GM12878 (cell line): ENCODE results near the gene STKLD1.

Experiments
- EED ChIP-seq: sonication (generic); IDR thresholded peaks from 2 replicates; pipeline ENCODE4 v1.6.1; 2016; ENCODE audit warnings: antibody characterized with exemption, low read depth
- EGR1 ChIP-seq, 2 experiments: IDR thresholded peaks; 1 replicate in 1 of 2; 2 replicates in 1 of 2; pipeline ENCODE4 v1.6.1; 2011 to 2012; ENCODE audit warnings: low read depth in 2 of 2, low read length in 2 of 2, borderline replicate concordance in 1 of 2, mild to moderate bottlenecking in 1 of 2, moderate library complexity in 1 of 2
- EZH2 ChIP-seq: IDR thresholded peaks from 2 replicates; pipeline ENCODE4 v1.6.1; 2012; ENCODE audit warnings: low read depth, mild to moderate bottlenecking, control low read depth, inconsistent platforms, low read length, borderline replicate concordance; ENCODE audit not compliant: control insufficient read depth
- MYC ChIP-seq: IDR thresholded peaks from 2 replicates; pipeline ENCODE4 v1.6.1; 2011; ENCODE audit warnings: mild to moderate bottlenecking, low read length, moderate library complexity, inconsistent platforms; ENCODE audit not compliant: insufficient read depth, insufficient replicate concordance, insufficient read length, severe bottlenecking
- NBN ChIP-seq: fragments of 450-650 bp; IDR thresholded peaks from 2 replicates; pipeline ENCODE4 v1.6.1; 2016
- POLR2A ChIP-seq: IDR thresholded peaks from 2 replicates; pipeline ENCODE4 v1.6.1; 2011; ENCODE audit warnings: low read depth, mild to moderate bottlenecking, low read length
- SIX5 ChIP-seq: IDR thresholded peaks from 2 replicates; pipeline ENCODE4 v1.6.1; 2011; ENCODE audit warnings: mild to moderate bottlenecking, low read depth, low read length, moderate library complexity; ENCODE audit not compliant: severe bottlenecking
- TARDBP ChIP-seq: IDR thresholded peaks from 2 replicates; pipeline ENCODE4 v1.6.1; 2016; ENCODE audit warnings: borderline replicate concordance
- TF ChIP-seq, protein P1 (sequence below), 3 experiments: IDR thresholded peaks in 2 of 3; conservative IDR thresholded peaks in 1 of 3; 2 replicates each; pipeline ENCODE4 v1.5.1; 2011; ENCODE audit warnings: low read depth in 3 of 3, low read length in 3 of 3, mild to moderate bottlenecking in 3 of 3, control low read depth in 2 of 3, moderate library complexity in 2 of 3, inconsistent platforms in 1 of 3, mixed read lengths in 1 of 3; ENCODE audit not compliant: control insufficient read depth in 2 of 3, insufficient read depth in 1 of 3; ENCODE audit errors: extremely low read depth in 1 of 3
- TF ChIP-seq, protein P2 (sequence below): fragments of 450-650 bp; IDR thresholded peaks from 2 replicates; pipeline ENCODE4 v1.6.1; 2017; ENCODE audit warnings: low read depth, mild to moderate bottlenecking, moderate library complexity
- TF ChIP-seq, protein P3 (sequence below): fragments of 450-650 bp; formaldehyde crosslinking; IDR thresholded peaks from 2 replicates; pipeline ENCODE4 v1.5.0; 2022; ENCODE audit warnings: mild to moderate bottlenecking, missing genetic modification characterization
- TF ChIP-seq, protein P4 (sequence below): IDR thresholded peaks from 2 replicates; pipeline ENCODE4 v1.6.1; 2012; ENCODE audit warnings: mild to moderate bottlenecking, low read depth, low read length

DNA sequence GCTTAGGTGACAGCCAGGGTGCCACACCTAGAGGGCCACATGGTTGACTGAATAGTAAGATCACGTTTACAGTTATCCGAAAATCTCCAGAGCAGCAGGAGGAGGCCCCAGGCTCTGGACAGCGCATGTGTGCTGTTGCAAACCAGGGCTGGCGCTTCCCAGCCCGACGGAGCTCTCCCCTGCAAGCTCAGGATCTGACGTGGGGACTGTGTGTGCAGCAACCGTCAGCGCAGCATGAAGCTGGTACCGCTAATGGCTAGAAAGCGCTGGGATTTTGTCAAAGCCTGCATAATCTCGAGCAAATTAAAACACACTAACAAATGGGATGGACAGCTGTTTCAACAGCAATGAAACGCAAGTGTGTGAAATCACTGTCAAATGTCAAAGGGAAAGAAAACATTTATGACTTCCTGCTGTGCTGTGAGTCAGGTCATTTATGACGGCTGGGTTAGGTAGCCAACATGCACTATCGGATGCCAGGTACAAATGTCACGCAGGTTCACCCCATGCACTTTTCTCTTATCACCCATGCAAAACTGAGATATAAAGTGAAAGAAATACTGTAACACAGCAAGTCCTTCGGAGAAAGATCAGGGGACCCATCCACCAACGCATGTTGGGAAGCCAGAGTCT, 7.8 kb upstream of the STKLD1 start:
- TF ChIP-seq MYC (no peak), EZH2 (no peak), EGR1 (IDR thresholded peaks at IDR 0.05; ENCODE audit: borderline replicate concordance in 1 of 2, low read depth in 2 of 2, low read length in 2 of 2) (no peak), EED (no peak), SIX5 (no peak), POLR2A (no peak), NBN (no peak), TARDBP (no peak)
- TF ChIP-seq, protein P1, sequence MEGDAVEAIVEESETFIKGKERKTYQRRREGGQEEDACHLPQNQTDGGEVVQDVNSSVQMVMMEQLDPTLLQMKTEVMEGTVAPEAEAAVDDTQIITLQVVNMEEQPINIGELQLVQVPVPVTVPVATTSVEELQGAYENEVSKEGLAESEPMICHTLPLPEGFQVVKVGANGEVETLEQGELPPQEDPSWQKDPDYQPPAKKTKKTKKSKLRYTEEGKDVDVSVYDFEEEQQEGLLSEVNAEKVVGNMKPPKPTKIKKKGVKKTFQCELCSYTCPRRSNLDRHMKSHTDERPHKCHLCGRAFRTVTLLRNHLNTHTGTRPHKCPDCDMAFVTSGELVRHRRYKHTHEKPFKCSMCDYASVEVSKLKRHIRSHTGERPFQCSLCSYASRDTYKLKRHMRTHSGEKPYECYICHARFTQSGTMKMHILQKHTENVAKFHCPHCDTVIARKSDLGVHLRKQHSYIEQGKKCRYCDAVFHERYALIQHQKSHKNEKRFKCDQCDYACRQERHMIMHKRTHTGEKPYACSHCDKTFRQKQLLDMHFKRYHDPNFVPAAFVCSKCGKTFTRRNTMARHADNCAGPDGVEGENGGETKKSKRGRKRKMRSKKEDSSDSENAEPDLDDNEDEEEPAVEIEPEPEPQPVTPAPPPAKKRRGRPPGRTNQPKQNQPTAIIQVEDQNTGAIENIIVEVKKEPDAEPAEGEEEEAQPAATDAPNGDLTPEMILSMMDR (IDR thresholded peaks at IDR 0.05 in 2 of 3, conservative IDR thresholded peaks at IDR 0.05 in 1 of 3; ENCODE audit: control insufficient read depth in 2 of 3, extremely low read depth in 1 of 3, insufficient read depth in 1 of 3, low read depth in 3 of 3, low read length in 3 of 3) = no peak
- TF ChIP-seq, protein P2, sequence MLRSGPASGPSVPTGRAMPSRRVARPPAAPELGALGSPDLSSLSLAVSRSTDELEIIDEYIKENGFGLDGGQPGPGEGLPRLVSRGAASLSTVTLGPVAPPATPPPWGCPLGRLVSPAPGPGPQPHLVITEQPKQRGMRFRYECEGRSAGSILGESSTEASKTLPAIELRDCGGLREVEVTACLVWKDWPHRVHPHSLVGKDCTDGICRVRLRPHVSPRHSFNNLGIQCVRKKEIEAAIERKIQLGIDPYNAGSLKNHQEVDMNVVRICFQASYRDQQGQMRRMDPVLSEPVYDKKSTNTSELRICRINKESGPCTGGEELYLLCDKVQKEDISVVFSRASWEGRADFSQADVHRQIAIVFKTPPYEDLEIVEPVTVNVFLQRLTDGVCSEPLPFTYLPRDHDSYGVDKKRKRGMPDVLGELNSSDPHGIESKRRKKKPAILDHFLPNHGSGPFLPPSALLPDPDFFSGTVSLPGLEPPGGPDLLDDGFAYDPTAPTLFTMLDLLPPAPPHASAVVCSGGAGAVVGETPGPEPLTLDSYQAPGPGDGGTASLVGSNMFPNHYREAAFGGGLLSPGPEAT = no peak
- TF ChIP-seq, protein P3, sequence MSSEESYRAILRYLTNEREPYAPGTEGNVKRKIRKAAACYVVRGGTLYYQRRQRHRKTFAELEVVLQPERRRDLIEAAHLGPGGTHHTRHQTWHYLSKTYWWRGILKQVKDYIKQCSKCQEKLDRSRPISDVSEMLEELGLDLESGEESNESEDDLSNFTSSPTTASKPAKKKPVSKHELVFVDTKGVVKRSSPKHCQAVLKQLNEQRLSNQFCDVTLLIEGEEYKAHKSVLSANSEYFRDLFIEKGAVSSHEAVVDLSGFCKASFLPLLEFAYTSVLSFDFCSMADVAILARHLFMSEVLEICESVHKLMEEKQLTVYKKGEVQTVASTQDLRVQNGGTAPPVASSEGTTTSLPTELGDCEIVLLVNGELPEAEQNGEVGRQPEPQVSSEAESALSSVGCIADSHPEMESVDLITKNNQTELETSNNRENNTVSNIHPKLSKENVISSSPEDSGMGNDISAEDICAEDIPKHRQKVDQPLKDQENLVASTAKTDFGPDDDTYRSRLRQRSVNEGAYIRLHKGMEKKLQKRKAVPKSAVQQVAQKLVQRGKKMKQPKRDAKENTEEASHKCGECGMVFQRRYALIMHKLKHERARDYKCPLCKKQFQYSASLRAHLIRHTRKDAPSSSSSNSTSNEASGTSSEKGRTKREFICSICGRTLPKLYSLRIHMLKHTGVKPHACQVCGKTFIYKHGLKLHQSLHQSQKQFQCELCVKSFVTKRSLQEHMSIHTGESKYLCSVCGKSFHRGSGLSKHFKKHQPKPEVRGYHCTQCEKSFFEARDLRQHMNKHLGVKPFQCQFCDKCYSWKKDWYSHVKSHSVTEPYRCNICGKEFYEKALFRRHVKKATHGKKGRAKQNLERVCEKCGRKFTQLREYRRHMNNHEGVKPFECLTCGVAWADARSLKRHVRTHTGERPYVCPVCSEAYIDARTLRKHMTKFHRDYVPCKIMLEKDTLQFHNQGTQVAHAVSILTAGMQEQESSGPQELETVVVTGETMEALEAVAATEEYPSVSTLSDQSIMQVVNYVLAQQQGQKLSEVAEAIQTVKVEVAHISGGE = no peak
- TF ChIP-seq, protein P4, sequence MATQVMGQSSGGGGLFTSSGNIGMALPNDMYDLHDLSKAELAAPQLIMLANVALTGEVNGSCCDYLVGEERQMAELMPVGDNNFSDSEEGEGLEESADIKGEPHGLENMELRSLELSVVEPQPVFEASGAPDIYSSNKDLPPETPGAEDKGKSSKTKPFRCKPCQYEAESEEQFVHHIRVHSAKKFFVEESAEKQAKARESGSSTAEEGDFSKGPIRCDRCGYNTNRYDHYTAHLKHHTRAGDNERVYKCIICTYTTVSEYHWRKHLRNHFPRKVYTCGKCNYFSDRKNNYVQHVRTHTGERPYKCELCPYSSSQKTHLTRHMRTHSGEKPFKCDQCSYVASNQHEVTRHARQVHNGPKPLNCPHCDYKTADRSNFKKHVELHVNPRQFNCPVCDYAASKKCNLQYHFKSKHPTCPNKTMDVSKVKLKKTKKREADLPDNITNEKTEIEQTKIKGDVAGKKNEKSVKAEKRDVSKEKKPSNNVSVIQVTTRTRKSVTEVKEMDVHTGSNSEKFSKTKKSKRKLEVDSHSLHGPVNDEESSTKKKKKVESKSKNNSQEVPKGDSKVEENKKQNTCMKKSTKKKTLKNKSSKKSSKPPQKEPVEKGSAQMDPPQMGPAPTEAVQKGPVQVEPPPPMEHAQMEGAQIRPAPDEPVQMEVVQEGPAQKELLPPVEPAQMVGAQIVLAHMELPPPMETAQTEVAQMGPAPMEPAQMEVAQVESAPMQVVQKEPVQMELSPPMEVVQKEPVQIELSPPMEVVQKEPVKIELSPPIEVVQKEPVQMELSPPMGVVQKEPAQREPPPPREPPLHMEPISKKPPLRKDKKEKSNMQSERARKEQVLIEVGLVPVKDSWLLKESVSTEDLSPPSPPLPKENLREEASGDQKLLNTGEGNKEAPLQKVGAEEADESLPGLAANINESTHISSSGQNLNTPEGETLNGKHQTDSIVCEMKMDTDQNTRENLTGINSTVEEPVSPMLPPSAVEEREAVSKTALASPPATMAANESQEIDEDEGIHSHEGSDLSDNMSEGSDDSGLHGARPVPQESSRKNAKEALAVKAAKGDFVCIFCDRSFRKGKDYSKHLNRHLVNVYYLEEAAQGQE = no peak
